Activated CD4-positive, CD25-positive, alpha-beta regulatory T cell treated with anti-CD3 and anti-CD28 coated beads, Interleukin-2, amount 50 U/mL, for 24 hours (primary cell): ENCODE data around the gene CH25H.

Experiments used
- ATAC-seq, 2 donors: fragments of 150-1000 bp; cut with Tn5 transposase; one replicate each; pipeline ENCODE4 v1.10.0; 2021; ENCODE audit warnings: mild to moderate bottlenecking in 1 of 2, moderate library complexity in 1 of 2

The CH25H gene

GRCh38 chr10:89228962-89229361 is 21.8 kb upstream of the CH25H start:
- ATAC-seq: no peak

- ATAC-seq: no peak
Observed at GRCh38 chr10:89228146-89228545, 21.0 kb upstream of the CH25H start.

DNA sequence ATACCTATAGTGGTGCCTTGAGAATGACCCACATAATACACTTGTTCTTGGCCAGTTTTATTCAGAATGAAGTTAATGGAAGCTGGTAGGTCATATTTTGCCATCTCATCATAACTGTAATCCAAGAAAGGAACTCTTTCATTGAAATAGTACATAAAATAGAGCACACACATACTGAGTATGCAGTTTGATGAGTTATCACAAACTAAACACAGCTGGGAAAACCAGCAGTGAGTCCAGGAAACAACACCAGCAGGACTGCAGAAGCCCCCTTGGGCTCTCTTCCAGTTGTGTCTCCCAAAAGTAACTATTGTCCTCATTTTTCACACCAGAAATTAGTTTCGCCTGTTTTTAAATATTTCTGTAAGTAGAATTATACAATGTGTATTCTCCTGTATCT is 19.8 kb upstream of the CH25H start:
- ATAC-seq: no peak

DNA sequence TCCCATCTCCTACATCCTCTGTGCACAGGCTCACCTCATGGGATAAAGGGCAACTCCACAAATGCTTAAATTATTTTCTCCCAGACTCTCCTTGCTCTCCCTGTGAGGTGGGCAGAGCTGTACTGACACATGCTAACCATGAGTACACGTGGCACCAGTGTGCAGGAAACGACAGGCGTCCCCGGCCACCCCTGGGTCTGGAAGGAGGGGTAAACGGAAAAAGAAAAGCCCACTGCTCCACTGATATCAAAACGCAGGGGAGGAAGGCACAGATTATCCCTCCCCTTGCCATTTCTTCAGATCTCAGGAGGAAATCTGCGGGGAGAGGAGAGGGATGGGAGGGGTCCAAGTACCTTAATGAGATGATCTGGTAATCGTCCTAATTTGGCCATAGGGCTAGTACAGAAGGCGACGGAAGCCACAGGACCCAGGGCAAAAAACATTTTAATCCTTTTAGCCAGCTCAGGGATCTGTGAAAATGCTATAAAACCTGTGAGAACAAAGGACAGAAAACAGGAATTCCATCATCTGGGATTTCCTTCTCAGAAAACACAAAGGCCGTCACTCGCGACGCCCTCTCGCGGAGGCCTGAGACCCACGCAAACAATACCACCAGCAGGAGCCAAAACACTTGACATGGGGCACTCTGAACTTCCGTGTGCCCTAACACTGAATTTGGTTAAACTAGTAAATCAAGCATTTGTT is 17.8 kb upstream of the CH25H start:
- ATAC-seq: peak in 1 of 2 donors; percentile 30

- ATAC-seq: no peak
Observed at GRCh38 chr10:89221919-89222318, 14.8 kb upstream of the CH25H start.

GRCh38 chr10:89219513-89220218 is 12.5 kb upstream of the CH25H start:
- no peak for ATAC-seq

DNA sequence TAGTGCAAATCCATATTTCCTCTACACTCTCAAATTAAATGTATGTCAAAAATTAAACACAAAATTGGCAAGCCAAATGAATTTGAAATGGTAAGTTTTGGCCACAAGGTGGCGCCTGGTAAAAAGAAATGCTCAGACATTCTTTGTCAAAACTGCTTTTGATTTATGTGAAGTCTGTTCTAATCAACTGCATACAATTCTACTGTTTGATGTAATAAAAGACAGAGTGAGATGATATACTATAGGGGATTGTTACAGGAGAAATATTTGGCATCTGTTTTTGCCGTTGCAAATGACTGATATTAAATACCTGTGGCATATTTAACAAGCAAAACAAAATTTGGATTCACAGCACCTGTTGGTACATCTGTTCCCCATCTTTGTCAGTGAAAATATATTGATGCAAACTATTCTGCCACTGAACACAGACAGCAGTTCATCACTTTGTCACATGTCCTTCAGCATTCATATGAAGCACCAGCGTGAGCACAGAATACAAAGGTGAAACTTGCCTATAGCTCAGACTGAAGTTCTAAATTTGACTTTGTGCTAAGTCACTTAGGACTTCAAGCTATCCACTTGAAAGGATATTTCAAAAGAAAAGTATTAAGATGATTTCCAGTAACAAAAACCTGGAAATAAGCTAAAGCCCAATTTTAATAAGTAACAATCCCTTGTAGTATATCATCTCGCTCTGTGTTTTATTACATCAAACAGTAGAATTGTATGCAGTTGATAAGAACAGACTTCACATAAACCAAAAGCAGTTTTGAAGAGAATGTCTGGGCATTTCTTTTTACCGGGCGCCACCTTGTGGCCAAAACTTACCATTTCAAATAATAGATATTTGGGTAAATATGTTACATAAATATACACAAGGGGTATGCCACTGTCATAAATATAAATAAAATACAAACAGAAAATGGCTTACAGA is 10.2 kb upstream of the CH25H start:
- peak; percentile 44 to 64 for ATAC-seq

DNA sequence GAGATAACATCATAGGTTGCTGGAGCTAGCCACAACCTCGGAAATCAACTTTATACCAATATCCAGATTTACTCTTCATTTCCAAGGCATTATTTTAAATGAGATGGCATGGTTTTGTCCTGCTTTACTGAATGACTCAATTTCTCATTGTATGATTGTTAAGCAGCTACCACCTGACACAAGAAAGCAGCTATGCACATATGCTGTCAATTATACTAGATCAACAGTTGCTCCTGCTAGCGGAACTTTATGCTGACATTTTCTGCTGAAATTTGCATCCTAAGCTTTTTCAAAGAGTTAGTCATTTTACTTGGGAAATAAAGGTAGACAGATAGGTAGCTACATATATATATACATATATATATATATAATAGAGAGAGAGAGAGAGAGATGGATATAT is 8.9 kb upstream of the CH25H start:
- no peak for ATAC-seq

DNA sequence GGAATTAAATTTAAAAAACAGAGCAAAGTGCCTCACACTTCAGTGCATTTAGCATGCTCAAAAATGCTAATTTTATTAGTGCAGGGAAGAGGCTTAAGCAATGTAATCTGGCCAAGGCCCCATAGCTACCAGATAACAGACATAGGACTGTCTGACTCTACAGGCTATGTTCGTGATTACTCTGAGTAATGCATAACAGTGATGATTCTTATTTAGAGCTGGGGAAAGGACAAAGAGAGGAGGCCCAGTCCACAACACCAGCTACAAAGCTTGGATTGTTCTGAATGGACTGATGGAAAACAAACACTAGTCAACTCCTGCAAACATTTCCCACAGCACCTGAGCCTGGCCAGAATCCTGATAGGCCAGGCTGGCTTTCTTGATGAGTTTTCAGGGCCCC is 8.4 kb upstream of the CH25H start:
- ATAC-seq: no peak

GRCh38 chr10:89214566-89215165 is 7.5 kb upstream of the CH25H start:
- ATAC-seq: no peak

GRCh38 chr10:89213191-89213808 is 6.2 kb upstream of the CH25H start:
- ATAC-seq: no peak

DNA sequence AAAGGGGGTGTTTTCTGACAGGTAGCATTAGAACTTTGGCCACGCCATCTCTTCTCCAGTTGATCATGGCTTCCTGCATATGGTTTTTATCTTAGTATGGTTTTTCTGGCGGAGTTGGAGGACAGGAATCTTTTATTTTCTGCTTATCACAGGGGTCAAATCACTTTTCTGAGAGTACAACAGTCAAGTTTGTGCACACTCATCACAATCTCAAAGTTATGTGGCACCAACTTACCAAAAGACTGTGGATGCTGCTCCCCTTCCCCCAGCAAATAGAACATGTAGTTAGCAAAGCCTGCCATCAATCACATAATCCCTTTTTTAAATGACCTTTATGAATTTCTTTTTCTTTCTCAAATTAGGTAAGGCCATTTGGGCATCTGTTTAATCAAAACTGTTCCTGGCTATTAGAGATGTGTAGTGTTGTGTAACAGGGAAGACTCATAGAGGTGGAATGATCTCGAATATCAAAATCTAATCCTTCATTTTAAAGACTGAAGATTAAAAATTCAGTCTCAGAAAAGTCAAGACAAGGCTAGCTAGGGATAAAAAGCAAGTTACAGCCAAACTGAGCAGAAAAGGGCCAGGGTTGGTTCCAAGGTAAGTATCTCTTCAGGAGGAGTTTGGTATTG is 3.8 kb upstream of the CH25H start:
- ATAC-seq: no peak

GRCh38 chr10:89209718-89210117 is 2.6 kb upstream of the CH25H start:
- ATAC-seq: no peak

- peak; percentile 8 to 26 for ATAC-seq
Observed at GRCh38 chr10:89207801-89208551, 859 bp upstream of the CH25H start.

GRCh38 chr10:89206402-89207180 is 526 bp downstream of the CH25H start:
- peak; percentile 60 for ATAC-seq

GRCh38 chr10:89204621-89205185 is 2.4 kb downstream of the CH25H start:
- ATAC-seq: no peak

DNA sequence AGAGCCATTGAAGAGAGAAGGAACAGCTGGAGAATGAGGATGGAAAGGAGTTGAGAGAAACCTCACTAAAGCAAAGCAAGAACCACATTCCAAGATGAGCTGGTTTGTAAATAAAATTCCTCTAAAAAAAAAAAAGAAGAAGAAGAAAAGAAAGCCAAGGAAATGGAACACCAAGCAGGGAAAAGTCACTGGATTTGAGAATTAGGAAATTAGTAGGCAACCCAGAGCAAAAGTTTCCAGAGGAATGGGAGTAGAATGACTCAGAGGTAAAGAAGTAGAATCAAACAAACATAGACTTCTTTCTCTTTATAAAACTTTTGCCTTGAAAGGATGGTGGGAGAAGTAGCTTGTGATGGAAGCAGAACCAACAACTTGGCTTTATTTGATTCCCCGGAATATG is 3.9 kb downstream of the CH25H start:
- no peak for ATAC-seq

GRCh38 chr10:89202033-89202425 is 5.1 kb downstream of the CH25H start:
- ATAC-seq: no peak

GRCh38 chr10:89201345-89202032 is 5.6 kb downstream of the CH25H start:
- peak; percentile 46 to 58 for ATAC-seq
